ENCODE data around the gene SLC39A13. TPM values are rescaled to one million over a fixed set of nuclear protein-coding genes. Genes with fewer than 3 reads are reported as not detected.

SLC39A13 gene
- total RNA-seq, 1 donor: 73.0 TPM

- peak overlapping the region; percentile 56 for H3K4me3 ChIP-seq (ENCODE audit: low read depth, low read length)
- DNase-seq (ENCODE audit: low read depth): no peak
- no peak for TF ChIP-seq CTCF (IDR thresholded peaks at IDR 0.05; ENCODE audit: insufficient read depth, low read depth, low read length)
Observed at GRCh38 chr11:47399860-47400767, 8.3 kb upstream of the SLC39A13 start.

GRCh38 chr11:47400768-47401279 is 7.6 kb upstream of the SLC39A13 start:
- no peak overlapping the region for H3K4me3 ChIP-seq (ENCODE audit: low read depth, low read length)
- TF ChIP-seq CTCF (IDR thresholded peaks at IDR 0.05; ENCODE audit: insufficient read depth, low read depth, low read length): no peak
- DNase-seq (ENCODE audit: low read depth): no peak

- no peak for DNase-seq (ENCODE audit: low read depth)
- H3K4me3 ChIP-seq (ENCODE audit: low read depth, low read length): no peak overlapping the region
Observed at GRCh38 chr11:47403135-47403534, 5.3 kb upstream of the SLC39A13 start.

GRCh38 chr11:47403571-47403970 is 4.8 kb upstream of the SLC39A13 start:
- no peak for DNase-seq (ENCODE audit: low read depth)
- H3K4me3 ChIP-seq (ENCODE audit: low read depth, low read length): no peak overlapping the region
- TF ChIP-seq CTCF (IDR thresholded peaks at IDR 0.05; ENCODE audit: insufficient read depth, low read depth, low read length): no peak

More at GRCh38 chr11:47403135-47403534, 5.3 kb upstream of the SLC39A13 start:
- no peak for TF ChIP-seq CTCF (IDR thresholded peaks at IDR 0.05; ENCODE audit: insufficient read depth, low read depth, low read length)

GRCh38 chr11:47406896-47407745 is 1.3 kb upstream of the SLC39A13 start:
- peak overlapping the region; percentile 73 for H3K4me3 ChIP-seq (ENCODE audit: low read depth, low read length)
- DNase-seq (ENCODE audit: low read depth): peak; percentile 35
- TF ChIP-seq CTCF (IDR thresholded peaks at IDR 0.05; ENCODE audit: insufficient read depth, low read depth, low read length): peak; percentile 15

- peak overlapping the region; percentile 93 for H3K4me3 ChIP-seq (ENCODE audit: low read depth, low read length)
- TF ChIP-seq CTCF (IDR thresholded peaks at IDR 0.05; ENCODE audit: insufficient read depth, low read depth, low read length): no peak
- peak; percentile 89 for DNase-seq (ENCODE audit: low read depth)
Observed at GRCh38 chr11:47408598-47409439, 429 bp downstream of the SLC39A13 start.
